ENCODE results near the gene ADAM23.

Gene ADAM23

DNA sequence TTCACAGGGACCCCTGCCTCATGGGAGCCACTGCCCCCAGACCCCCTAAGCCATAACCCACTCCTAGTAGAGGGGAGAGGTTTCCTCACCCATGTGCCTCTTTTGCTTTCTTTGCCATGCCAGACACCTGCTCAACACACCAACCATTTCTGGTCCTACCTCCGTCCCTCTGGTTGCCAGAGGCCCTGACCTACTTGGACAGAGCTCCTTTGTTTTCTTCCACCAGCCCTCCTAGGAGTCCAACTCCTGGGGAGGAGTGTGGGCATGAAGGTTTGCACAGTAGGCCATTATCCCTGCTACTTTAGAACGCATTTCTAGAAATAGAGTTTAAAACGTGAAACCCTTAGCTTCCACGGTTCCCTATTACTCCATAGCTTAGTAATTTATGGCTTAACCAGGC is 122.3 kb downstream of the ADAM23 start:
- no peak for DNase-seq (ENCODE audit: low spot score)

DNA sequence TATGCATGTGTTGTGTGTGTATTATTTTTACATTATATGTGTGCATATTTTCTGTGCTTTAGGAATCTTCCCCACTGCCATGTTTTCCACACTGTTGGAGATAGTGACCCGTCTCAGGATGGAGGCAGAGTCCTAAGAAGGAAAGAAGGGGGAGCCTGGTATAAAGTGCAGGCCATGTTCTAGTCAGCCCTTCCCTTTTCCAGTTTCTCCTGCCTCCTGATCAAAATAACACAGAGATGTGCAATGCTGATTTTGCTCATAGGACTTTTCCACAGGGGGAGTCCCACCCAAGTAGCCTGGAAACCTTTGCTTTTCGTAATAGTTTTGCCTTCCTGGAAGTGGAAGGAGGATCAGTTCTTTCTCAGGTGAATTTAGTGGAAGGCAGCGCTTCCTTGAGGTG is 126.1 kb downstream of the ADAM23 start:
- no peak for DNase-seq (ENCODE audit: low spot score)

DNA sequence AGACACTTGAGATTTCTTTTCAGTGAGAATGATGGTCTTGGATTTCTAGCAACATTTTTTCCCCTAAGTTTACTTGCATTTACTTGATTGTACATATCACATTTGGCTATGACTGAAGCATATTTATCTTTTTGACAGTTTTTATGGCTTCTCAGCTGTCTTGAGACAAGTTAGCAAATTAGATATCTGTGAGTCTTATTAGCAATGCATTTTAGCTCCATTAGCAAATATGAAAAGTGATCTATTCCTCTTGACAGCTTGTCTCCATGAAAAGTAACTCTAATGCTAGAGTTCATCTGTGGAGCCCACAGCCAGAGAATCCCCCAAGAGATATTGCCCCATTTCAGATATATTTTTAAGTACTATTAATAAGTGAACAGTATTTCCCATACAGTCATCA is 126.9 kb downstream of the ADAM23 start:
- DNase-seq (ENCODE audit: low spot score): no peak

DNA sequence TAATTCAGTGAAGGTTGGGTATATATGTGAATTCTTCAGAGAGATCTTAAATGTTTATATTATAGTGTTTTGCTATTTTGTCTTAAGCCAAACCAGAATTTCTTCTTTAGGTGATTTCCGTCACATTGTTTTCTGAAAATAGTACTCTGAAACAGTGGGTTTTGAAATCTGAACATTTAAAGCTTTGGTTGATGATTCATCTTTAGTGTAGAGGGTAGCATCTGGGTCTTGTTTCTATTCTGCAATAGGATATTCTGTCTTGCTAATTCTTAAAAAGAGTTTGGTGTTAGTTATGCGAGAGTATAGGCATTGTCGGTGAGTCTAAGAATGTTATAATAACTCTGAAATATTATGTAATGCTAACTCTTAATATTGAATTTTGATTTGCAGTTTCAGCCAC is 129.4 kb downstream of the ADAM23 start:
- DNase-seq (ENCODE audit: low spot score): no peak

DNA sequence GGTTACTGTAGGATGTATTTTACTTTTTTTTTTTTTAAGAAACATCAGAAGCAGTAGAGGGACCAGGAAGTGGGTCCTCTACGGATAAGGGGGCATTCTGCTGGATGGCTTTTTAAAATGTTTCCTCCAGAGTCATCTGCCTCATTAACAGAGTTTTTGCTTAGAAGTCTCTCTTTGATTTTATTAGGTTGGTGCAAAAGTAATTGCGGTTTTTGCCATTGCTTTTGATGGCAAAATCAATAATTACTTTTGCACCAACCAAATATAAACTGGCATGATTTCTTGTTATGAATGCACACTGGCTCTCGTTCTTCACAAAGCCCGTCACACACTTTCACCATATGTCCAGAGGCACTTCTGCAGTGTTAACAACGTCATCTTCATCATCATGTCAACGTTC is 130.5 kb downstream of the ADAM23 start:
- DNase-seq (ENCODE audit: low spot score): no peak

DNA sequence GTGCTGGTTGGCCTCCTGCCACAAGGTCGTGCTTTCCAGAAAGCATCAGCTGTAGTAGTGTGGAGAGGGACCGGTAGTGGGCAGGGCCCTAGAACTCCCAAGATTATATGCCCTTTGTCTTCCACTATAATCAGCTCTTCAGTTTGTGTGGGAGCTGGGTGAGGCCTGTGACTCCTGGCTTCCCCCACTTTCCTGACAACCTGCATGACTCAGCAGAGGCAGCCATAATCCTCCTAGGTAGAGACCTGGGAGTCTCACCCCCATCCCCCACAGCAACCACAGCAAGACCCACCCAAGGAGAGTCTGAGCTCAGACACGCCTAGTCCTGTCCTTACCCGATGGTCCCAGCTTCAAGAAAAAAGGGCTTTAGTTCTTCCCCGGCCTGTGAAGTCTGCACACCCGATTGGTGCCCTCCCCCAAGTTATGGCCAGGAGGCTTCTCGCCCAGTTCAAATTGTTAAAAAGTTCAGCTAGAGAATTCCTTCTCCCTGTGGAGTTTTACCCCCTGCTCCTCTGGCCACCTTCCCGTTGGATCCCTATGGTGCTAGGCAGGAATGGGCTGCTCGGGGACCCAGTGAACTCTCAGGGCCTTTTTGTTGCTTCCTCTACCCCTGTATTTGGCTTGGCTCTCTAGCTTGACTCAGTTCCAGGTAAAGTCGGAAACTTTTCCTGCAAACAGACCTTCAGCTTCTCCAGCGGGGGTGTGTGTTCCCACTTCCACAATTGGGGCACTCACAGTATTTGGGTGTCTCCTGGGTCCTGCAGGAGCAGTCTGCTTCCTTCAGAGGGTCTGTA is 141.2 kb downstream of the ADAM23 start:
- DNase-seq (ENCODE audit: low spot score): no peak

DNA sequence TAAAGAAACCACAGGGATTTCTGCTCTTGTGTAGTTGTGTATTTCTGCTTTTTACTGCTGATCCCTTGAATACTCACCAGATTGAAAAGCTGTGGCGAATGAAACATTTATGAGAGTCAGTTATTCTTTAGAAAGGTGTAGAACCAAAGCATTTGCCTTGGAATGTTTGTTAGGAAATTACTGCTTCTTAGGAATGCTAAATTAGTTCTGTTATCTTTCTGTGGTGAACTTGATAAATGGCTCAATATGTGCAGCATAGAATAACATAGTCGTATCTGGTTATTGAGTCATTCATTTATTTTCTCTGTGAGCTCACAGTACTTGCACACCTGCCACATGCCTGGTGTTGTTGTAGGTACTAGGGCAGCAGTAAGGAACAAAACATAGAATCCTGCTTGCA is 142.0 kb downstream of the ADAM23 start:
- no peak for DNase-seq (ENCODE audit: low spot score)

DNA sequence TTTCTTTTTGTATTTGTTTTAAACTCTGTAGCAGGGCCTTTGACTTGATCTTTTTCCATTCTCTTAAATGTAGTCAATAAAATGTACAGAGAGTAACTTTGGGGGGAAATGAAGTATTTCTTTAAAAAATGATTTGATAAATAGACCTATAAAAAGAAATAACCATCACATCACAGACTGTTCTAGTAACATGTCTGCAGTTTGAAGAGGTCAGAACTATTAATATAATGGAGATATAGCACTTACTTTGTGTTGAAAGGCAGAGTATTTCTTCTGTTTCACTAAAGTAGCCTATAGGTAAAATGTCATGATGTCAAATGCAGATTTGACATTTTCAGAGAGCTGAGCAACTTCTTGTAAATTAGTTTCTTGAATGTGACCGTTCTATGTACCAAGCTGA is 143.3 kb downstream of the ADAM23 start:
- DNase-seq (ENCODE audit: low spot score): no peak

DNA sequence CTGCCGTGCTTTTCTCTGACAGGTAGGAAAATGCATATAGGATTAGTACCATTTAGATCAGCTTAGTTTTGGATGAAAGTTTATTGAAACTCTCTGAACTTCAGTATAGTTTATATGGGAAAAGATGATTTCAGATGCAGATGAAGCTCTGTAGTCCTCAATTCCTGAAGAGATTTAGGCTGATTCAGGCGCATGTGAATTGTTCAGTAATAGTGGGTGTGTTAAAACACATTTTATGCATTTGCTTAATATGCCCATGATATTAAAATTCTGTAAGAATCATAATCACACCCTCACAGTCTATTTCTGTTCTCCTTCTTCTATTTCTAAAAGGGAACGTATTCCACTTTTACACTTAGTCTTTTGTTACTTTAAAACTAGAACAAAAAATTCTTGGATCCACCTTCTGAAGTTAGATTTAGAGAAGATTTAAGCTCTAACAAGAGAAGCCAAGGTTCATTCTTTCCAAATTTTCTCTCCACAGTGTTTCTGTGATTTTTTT is 154.4 kb downstream of the ADAM23 start:
- no peak for DNase-seq (ENCODE audit: low spot score)

DNA sequence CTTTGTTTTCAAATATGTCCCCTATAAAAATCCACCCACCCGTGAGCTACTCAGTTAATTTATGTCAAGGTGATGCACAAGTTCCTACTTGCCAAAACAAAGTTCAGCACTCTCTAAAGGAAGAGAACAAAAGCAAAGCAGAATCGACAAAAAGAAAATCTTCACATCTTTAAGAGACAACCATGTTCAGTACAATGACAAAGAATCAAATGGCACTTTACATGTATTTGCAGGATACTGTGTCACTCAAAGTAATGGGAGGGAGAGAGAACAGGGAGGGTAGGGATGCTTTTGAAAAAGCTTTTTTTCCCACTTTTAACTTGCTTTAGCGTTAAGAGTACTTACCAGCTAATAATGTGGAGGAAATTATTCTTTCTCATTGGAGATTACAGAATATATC is 159.9 kb downstream of the ADAM23 start:
- no peak for DNase-seq (ENCODE audit: low spot score)

DNA sequence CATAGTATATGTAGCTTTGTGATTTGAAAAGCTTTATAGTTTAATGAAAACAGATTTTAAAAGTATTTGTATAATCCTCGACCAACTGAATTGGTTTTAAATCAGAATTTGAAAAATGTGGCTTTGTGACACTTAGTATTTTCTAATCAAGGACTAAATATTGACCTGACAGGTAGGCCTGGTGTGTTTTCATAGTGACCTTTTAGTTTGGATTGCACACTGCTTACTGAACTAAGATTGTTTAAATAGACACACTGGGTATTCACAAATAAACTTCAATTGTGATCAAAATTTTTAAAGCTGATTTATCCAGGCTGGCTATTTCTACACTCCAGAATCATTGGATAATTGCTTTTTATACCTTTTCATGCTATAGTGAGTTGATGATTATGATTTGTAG is 167.1 kb downstream of the ADAM23 start:
- DNase-seq (ENCODE audit: low spot score): no peak

DNA sequence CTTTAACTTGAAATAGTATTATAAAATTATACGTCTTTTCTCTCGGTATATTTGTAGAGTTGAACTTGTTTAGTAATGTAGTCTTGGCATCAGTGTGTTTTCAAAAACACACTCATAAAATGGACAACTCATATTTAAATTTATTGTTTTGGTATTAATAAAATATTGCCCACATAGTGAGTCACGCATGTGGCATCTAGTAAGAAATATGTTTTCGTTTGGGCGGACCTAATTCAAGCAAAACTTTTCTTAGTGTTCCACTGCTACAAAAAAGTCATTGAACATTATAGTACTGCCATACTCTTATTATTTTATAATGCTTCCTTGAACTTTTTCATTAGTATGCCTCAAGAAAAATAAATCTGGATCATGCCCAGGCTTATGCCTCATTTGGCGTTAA is 167.9 kb downstream of the ADAM23 start:
- no peak for DNase-seq (ENCODE audit: low spot score)

DNA sequence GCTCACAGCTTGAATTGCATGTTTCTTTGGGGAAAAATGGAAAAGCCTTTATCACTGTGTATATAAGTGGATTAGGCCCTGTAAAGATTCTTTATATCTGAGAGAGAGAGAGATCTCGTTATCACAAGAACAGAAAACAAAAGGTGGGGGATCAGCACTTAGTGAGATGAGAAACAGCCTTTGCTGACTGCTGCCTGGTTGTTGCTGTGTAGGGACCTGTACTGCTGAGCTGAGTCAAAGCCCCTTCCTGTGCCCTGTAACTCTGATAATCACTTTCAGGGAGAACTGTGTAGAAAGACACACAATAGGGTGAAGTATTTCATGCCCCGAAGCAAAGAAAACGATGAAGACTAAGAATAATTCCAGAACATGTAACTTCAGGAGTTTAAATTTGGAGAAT is 168.4 kb downstream of the ADAM23 start:
- peak; percentile 10 for DNase-seq (ENCODE audit: low spot score)

DNA sequence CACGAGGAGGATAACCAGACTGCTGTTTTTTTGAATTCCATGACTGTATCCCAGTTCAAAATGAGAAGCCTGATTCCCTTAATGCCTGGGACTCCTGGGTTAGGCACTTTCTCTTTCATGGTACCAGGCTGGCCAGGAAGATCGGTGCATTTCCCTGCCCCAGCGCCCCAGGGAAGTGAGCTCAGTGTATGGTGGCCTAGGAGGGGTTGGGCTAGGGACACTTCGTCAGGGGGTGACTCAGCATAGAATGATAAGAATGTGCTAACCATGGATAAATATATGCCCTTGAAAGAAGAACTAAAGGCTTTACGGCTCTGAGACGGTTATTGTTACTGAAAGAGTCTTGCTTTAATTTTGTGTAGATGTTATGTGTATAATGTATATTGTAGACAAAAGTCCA is 171.5 kb downstream of the ADAM23 start:
- DNase-seq (ENCODE audit: low spot score): peak; percentile 10

DNA sequence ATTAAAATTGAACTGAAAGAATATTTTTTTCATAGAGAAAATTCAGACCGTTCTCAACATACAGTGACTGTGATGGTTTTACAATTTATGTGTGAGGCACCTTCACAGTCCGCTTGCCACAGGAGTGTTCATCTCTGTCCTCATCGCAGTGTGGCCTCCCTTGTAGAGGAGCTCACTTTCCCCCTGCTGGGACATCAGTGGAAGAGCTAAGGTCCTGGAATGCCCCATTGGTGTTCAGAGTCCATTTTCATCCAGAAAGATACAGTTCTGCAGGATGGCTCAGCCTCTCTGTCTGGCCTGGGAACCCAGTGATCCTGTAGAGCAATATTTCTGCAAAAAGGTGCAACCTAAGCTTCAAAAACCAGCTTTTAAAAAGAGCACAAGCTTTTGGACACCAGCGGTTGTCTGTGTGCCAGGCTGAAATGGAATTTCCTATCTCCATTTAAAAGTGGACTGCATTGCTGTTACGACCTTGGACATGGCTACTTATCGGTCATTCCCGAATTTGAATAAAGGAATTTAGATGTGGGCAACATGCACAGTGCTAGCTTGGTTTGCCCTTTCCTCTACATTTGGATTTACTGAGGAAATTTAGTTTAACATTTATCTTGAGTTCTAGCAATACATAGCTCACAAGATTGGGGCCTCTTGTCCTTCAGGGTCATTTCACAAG is 172.2 kb downstream of the ADAM23 start:
- DNase-seq (ENCODE audit: low spot score): no peak

DNA sequence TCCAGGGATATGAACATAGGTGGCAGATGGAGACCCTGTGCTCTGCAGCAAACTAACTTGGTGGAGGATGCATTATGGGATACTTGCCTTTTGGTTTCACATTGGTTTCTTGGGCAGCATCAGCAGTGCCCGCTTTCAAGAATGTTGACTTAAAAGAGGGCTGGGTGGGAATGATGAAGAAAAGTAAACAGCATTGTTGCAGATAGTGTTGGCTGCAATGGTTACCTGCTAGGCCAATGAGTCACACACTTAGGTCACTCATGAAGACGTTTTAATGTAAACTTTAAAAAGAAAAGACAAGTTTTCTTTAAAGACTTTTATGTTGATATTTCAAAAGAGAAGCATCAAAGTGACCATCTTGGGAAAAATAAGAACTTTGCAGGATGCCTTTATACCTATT is 172.8 kb downstream of the ADAM23 start:
- no peak for DNase-seq (ENCODE audit: low spot score)

DNA sequence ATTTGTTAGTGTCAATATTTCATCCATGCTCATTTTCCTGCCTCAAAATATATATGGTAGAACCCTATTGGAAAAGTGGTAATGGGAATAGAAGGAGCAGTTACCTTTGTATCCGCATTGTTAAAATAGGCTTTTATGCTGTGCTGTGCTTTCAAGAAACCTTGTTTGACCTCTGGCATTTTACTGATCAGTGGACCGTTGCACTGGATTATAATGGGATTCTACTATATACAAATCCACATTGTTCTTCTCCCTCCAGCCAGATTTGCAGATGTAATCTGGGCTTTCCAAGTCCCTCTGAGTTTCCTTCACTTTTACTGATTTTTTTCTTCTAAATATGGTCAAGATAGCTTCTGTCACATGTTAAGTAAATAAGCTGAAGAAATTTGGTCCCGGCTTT is 175.7 kb downstream of the ADAM23 start:
- DNase-seq (ENCODE audit: low spot score): no peak

DNA sequence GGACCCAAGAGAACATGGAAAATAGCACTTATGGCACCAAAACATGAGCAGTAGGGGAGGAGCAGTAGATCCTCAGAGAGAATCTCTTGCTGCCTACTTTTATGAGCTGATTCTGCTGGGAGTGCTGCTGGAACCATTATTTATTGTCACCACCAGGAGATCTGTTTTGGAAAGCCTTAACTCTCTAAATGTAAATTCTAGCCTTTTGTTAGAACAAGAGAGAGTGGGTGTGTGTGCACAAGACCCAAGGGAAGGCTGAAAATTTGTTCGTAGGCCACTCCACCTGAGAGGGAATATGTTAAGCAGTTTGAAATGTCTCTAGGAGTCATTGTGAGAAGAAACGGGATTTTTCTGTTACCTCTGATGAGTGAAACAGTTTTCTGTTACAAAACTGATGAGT is 182.8 kb downstream of the ADAM23 start:
- DNase-seq (ENCODE audit: low spot score): no peak

DNA sequence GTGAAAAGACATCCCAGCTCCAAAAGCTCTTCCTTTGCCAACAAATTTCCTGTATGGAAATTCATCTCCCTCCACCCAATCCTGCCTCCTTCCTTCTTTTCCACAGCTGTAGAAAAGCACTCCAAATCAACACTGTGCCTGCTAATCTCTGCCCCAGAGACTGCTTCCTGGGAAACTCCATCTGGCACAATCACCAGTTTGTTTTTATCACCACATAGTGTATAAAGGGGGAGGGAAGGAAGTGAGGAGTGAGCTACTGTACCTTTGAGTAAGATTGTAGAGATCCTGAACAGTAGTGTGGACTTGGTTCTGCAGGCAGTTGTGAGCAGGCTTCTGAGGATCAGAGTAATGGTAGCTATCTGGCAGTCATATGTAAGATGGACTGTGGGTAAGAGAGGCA is 184.3 kb downstream of the ADAM23 start:
- no peak for DNase-seq (ENCODE audit: low spot score)

DNA sequence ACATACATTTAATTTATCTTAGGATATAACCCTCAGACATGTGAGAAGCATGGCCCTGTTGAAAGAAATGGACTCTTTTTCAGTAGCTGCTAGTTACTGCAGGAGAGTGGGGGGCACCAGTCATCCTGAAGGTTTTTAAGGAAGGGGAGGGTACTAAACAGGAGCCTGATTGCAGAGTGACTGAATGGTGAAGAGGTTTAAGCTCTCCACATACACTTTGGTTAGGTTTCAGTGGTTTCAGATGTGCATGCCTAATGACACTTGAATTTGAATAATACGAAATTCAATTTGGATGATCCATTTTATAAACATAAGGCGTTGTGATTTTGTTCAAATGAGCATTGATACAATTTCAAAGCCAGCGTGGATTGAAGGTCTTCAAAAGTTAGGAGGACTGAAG is 188.0 kb downstream of the ADAM23 start:
- no peak for DNase-seq (ENCODE audit: low spot score)

DNA sequence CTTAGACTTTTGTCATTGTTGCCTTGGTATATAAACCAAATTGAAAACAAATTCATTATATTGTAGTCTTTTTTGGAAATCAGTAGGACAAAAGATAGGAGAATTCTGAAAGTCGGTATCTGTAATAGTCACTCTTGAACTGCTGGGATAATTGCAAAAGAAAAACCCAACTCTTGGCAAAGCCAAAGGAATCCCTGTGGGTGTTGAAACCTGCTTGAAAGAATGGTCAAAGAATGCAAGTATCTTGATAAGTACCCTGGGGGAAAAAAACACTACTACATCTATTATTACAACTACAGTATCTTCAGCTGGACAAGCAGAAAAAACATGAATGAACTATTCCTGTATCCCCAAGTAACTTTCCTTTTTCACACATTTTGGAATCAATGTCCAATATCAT is 191.7 kb downstream of the ADAM23 start:
- no peak for DNase-seq (ENCODE audit: low spot score)

DNA sequence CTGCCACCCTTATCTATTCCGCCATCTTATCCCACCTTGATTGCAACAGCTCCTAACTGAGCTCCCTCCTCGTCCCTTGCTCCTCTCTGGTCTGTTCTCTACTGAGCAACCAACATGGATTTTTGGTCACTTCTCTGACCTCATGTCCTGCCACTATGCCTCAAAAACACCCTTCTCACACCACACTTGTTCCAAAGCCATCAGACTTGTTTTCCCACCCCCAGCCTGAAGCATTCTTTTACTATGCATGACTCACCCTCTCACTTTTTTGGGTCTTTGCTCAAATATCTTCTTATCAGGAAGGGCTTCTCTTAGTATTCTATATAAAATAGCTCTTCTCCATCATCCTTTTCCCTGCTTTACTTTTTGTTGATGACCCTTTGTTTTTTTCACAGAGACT is 196.3 kb downstream of the ADAM23 start:
- DNase-seq (ENCODE audit: low spot score): no peak

DNA sequence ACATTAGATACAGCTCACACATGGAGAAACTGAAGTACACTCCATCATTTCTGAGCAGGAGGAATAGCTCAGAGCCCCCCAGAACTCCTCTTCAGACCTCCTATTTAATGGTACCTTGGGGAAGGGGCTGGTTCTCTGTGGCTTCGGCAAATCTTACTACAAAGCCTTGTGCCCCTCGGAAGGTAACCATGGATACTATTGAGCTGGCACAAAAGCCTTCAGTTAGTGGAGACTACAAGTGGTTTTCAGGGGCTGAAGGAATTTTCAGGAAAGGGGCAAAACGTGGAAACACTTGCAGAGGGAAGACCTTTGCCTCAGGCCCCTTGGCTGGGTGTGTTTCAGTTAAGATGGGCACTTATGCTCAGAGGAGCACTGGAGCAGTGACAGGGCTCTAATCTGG is 197.9 kb downstream of the ADAM23 start:
- DNase-seq (ENCODE audit: low spot score): no peak
